Measurements from ENCODE around the gene USP48.

GRCh38 chr1:21825393-21825792 is 42.4 kb upstream of the USP48 start:
- TF ChIP-seq KDM4A (IDR thresholded peaks at IDR 0.05; ENCODE audit: low read depth, low read length, severe bottlenecking) = no peak
- no peak for TF ChIP-seq MAX (IDR thresholded peaks at IDR 0.05)
- no peak for TF ChIP-seq CTCF (IDR thresholded peaks at IDR 0.05; ENCODE audit: control extremely low read depth in 1 of 3, insufficient read depth in 1 of 3, low read depth in 1 of 3, low read length in 3 of 3)
- no peak for TF ChIP-seq POLR2A (IDR thresholded peaks at IDR 0.05; ENCODE audit: control extremely low read depth in 1 of 2, low read depth in 2 of 2, low read length in 2 of 2)
- no peak for TF ChIP-seq EP300 (IDR thresholded peaks at IDR 0.05; ENCODE audit: borderline replicate concordance in 1 of 2, low read depth in 2 of 2, low read length in 2 of 2)
- TF ChIP-seq EZH2 (IDR thresholded peaks at IDR 0.05; ENCODE audit: low read depth, low read length, severe bottlenecking) = no peak
- TF ChIP-seq POLR2AphosphoS5 (IDR thresholded peaks at IDR 0.05; ENCODE audit: low read depth, low read length) = no peak
- no peak for TF ChIP-seq EGR1 (IDR thresholded peaks at IDR 0.05; ENCODE audit: borderline replicate concordance, low read depth, low read length)
- no peak for TF ChIP-seq CTBP2 (IDR thresholded peaks at IDR 0.05; ENCODE audit: borderline replicate concordance, insufficient read depth, insufficient read length, low read length)
- TF ChIP-seq KDM1A (IDR thresholded peaks at IDR 0.05; ENCODE audit: borderline replicate concordance, low read length) = no peak
- no peak for TF ChIP-seq SUZ12 (IDR thresholded peaks at IDR 0.05; ENCODE audit: low read length)
- no peak for TF ChIP-seq ASH2L (IDR thresholded peaks at IDR 0.05; ENCODE audit: low read length)
- TF ChIP-seq BRCA1 (IDR thresholded peaks at IDR 0.05; ENCODE audit: low read depth, low read length) = no peak
- no peak for TF ChIP-seq CREB1 (IDR thresholded peaks at IDR 0.05)
